Mesothelial cell of epicardium (in vitro differentiated cells): Measurements from ENCODE around the gene ADGRV1. TPM values are rescaled to one million over a fixed set of nuclear protein-coding genes. Genes with fewer than 3 reads are reported as not detected.

Source experiments
- DNase-seq, 2 experiments: peaks; one replicate each; pipeline ENCODE4 v3.0.0; 2021; ENCODE audit warnings: low spot score in 2 of 2; ENCODE audit not compliant: unreplicated experiment in 2 of 2
- H3K27ac Mint-ChIP-seq: 2 replicates; pipeline ENCODE4 v1.8.0; 2021; ENCODE audit warnings: mixed read lengths
- H3K27me3 Mint-ChIP-seq: 2 replicates; pipeline ENCODE4 v1.8.0; 2021; ENCODE audit warnings: low read depth, mixed read lengths
- H3K36me3 Mint-ChIP-seq: 2 replicates; pipeline ENCODE4 v1.8.0; 2021; ENCODE audit warnings: mixed read lengths
- H3K4me1 Mint-ChIP-seq: 2 replicates; pipeline ENCODE4 v1.8.0; 2021; ENCODE audit warnings: mixed read lengths
- H3K4me3 Mint-ChIP-seq: 2 replicates; pipeline ENCODE4 v1.8.0; 2021; ENCODE audit warnings: mild to moderate bottlenecking, moderate library complexity, mixed read lengths
- H3K9me3 Mint-ChIP-seq: 2 replicates; pipeline ENCODE4 v1.8.0; 2021; ENCODE audit warnings: mixed read lengths
- CTCF ChIP-seq: fragments of 200-600 bp; sonication (generic); IDR thresholded peaks from one replicate; pipeline ENCODE4 v1.5.0; 2021; ENCODE audit warnings: antibody characterized with exemption; ENCODE audit not compliant: unreplicated experiment
- total RNA-seq: library from RNA; stranded (reverse); gene quantifications from 3 replicates; pipeline ENCODE4 v1.2.1, GENCODE V29; 2021

The ADGRV1 gene
- total RNA-seq, 1 donor from 2014 or later = 25.4 TPM

GRCh38 chr5:91180506-91180905 is 621.9 kb downstream of the ADGRV1 start:
- Mint-ChIP-seq H3K27ac (no peak overlapping the region), H3K36me3 (no peaks in the 10 kb centered on the region), H3K27me3 (no peaks in the 10 kb centered on the region), H3K4me1 (peaks cover 7% of the 10 kb centered on the region), H3K4me3 (no peak overlapping the region), H3K9me3 (peaks cover 5% of the 10 kb centered on the region)
- DNase-seq = no peak
- no peak for TF ChIP-seq CTCF

- Mint-ChIP-seq H3K4me3 (no peak overlapping the region), H3K27ac (no peak overlapping the region), H3K36me3 (no peaks in the 10 kb centered on the region), H3K27me3 (no peaks in the 10 kb centered on the region), H3K9me3 (peaks cover 5% of the 10 kb centered on the region), H3K4me1 (peaks cover 4% of the 10 kb centered on the region)
- no peak for DNase-seq
- no peak for TF ChIP-seq CTCF
Observed at GRCh38 chr5:91182763-91183162, 624.2 kb downstream of the ADGRV1 start.

GRCh38 chr5:91183743-91184142 is 625.1 kb downstream of the ADGRV1 start:
- H3K36me3 Mint-ChIP-seq = no peaks in the 10 kb centered on the region
- peaks cover 5% of the 10 kb centered on the region for H3K9me3 Mint-ChIP-seq
- H3K27me3 Mint-ChIP-seq = no peaks in the 10 kb centered on the region
- peaks cover 4% of the 10 kb centered on the region for H3K4me1 Mint-ChIP-seq
- no peak for DNase-seq
- TF ChIP-seq CTCF = no peak
- no peak overlapping the region for H3K4me3 Mint-ChIP-seq
- no peak overlapping the region for H3K27ac Mint-ChIP-seq

GRCh38 chr5:91186101-91186500 is 627.5 kb downstream of the ADGRV1 start:
- Mint-ChIP-seq H3K27me3 (no peaks in the 10 kb centered on the region), H3K27ac (no peak overlapping the region), H3K4me3 (no peak overlapping the region), H3K4me1 (peaks cover 14% of the 10 kb centered on the region), H3K9me3 (peaks cover 4% of the 10 kb centered on the region), H3K36me3 (no peaks in the 10 kb centered on the region)
- no peak for DNase-seq
- no peak for TF ChIP-seq CTCF

GRCh38 chr5:91187032-91187431 is 628.4 kb downstream of the ADGRV1 start:
- no peak for TF ChIP-seq CTCF
- no peak overlapping the region for H3K4me3 Mint-ChIP-seq
- no peak overlapping the region for H3K27ac Mint-ChIP-seq
- H3K9me3 Mint-ChIP-seq = no peaks in the 10 kb centered on the region
- H3K27me3 Mint-ChIP-seq = no peaks in the 10 kb centered on the region
- DNase-seq = no peak
- peaks cover 14% of the 10 kb centered on the region for H3K4me1 Mint-ChIP-seq
- no peaks in the 10 kb centered on the region for H3K36me3 Mint-ChIP-seq

GRCh38 chr5:91188755-91189154 is 630.2 kb downstream of the ADGRV1 start:
- Mint-ChIP-seq H3K9me3 (peaks cover 5% of the 10 kb centered on the region), H3K4me1 (peaks cover 14% of the 10 kb centered on the region), H3K27ac (no peak overlapping the region), H3K27me3 (no peaks in the 10 kb centered on the region), H3K4me3 (no peak overlapping the region), H3K36me3 (no peaks in the 10 kb centered on the region)
- no peak for DNase-seq
- TF ChIP-seq CTCF = no peak
